KOPT-K1 (cell line): ENCODE data around the gene ZCRB1.
A peak's percentile ranks its signal among the peaks of the same experiment; 100 is the strongest.
"Not testable (repeated sequence)": the region's sequence is repeated elsewhere in the genome, so short reads cannot be mapped to it uniquely, and the experiment has no call there.

Experiments
- H3K27ac ChIP-seq: fragments of 200-600 bp; sonication (generic); 2 replicates; pipeline ENCODE4 v1.5.1; 2016; ENCODE audit warnings: antibody characterized with exemption, mild to moderate bottlenecking, low read depth, low read length; ENCODE audit not compliant: poor library complexity, severe bottlenecking
- H3K36me3 ChIP-seq: fragments of 200-600 bp; sonication (generic); 2 replicates; pipeline ENCODE4 v1.5.1; 2017; ENCODE audit warnings: antibody characterized with exemption, mild to moderate bottlenecking, low read length, moderate library complexity; ENCODE audit not compliant: insufficient read depth
- H3K9me3 ChIP-seq: fragments of 200-600 bp; sonication (generic); 2 replicates; pipeline ENCODE4 v1.5.1; 2017; ENCODE audit warnings: antibody characterized with exemption, low read length, mild to moderate bottlenecking; ENCODE audit not compliant: insufficient read depth, poor library complexity, severe bottlenecking

ZCRB1 gene, protein sequence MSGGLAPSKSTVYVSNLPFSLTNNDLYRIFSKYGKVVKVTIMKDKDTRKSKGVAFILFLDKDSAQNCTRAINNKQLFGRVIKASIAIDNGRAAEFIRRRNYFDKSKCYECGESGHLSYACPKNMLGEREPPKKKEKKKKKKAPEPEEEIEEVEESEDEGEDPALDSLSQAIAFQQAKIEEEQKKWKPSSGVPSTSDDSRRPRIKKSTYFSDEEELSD

DNA sequence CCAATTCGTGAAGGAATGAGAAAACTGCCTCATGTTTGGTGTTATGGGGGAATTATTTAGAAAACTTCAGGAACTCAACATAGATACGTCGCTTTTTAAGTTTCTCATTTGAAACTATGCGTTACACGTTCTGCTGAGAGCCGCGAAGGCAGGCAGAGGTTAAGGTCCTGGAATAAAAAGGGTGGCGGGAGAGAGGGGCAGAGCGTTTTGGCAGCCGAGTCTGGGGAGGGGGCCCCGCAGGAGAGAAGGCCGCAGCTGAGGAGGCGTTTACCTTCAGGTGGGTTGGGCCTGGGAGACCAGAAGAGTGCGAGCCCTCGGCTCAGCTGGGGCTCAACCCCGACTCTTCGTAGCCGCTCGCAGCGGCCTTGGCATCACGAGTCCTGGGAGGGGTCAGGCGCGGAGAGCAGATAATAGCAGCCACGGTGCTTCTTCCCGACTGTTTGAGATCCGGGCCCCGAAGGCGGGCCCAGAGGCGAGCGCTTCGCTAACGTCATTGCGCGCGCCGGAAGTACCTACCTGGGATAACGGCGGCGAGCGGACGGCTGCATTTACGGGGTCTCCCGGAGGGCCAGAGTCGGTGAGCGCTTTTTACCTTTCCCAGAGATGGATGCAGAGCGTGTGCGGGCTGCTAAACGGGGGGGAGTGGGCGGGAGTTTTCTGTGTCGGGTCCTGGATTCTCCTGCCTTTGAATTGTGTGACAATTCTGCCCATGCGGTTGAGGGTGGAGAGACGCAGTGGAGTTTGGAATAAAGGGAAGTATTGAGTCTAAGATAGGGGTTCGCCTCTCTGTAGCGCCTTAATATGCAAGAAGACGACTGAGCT, at the start of gene ZCRB1, which contains the start of gene PPHLN1:
Gene ZCRB1, minus strand, starts transcription at position 442 of the 822 bp plus-strand sequence. CDS start 1,992 bp downstream, outside the sequence.
Gene PPHLN1, plus strand, starts transcription at position 515 of the 822 bp plus-strand sequence. CDS start 9,736 bp downstream, outside the sequence.
- Histone ChIP-seq H3K36me3 (peaks cover 36% of the 10 kb centered on the region), H3K9me3 (no peaks in the 10 kb centered on the region), H3K27ac (peak within 1 kb of the TSS; percentile 76)

DNA sequence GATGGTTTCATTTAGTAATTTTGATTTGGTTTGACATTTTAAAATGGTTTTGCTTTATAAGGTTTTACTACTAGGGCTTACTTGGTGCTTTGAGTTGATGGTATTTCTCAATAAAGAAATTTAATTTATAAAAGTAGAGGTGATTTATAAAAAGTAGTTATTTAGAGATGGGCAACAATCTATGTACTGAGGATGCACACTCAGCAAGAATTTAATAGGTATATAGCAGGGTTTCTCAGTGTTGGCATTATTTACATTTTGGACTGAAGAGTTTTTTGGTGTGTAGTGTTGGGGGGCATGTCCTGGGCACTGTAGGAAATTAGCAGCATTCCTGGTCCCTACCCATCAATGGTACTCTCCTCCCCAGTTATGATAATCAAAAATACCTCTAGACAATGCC, 47.8 kb upstream of the ZCRB1 start:
- H3K36me3 ChIP-seq = peaks cover 36% of the 10 kb centered on the region
- no peak overlapping the region for H3K27ac ChIP-seq
- H3K9me3 ChIP-seq = no peaks in the 10 kb centered on the region

DNA sequence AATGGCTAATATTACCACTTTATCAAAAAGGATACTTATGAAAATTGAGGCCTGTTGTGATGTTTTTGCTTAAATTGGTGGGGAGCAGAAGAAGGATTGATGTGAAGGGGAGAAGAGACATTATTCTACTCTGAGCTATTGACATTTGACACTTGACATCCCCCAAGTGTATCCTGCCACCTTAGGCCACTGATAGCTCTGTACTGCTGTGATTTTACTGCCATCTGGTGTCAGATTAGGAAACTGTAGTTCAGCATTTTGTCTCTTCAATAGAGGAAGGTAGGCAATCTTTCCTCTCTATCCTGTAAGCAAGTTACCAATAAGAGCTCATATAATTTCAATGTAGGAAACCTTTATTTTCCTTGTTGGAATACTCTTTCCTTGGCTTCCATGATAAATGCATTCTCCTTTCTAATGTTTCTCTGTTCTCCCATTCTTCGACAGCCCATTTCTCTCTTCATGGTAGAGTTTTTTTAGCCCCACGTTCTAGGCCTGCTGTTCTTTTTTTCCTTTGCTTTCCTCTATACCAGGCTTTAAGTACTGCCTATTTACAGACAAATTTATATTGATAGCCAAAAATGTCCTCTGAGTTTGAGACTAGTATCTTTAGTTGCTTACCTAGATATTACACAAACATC, 46.4 kb upstream of the ZCRB1 start:
- H3K27ac ChIP-seq = no peak overlapping the region
- H3K36me3 ChIP-seq = peaks cover 26% of the 10 kb centered on the region
- H3K9me3 ChIP-seq = no peaks in the 10 kb centered on the region

DNA sequence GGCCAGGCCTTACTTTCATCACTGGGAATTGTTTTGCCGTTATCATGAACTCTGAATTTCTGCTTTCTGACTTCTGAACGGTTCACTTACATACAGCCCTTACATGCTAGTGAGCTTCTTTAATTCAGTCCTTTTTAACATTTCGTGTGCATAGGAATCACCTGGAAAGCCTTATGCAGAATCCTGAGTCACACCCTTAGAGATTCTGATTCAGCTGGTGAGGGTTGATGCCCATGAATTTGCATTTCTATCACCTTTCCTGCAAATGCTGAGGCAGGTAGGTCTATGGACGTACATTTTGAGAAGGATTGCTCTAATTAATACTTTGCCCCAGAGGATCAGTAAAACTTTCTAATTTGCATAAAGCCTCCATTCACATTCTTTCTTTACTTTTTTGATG, 44.1 kb upstream of the ZCRB1 start:
- H3K27ac ChIP-seq = no peak overlapping the region
- no peaks in the 10 kb centered on the region for H3K9me3 ChIP-seq
- H3K36me3 ChIP-seq = peaks cover 9% of the 10 kb centered on the region

DNA sequence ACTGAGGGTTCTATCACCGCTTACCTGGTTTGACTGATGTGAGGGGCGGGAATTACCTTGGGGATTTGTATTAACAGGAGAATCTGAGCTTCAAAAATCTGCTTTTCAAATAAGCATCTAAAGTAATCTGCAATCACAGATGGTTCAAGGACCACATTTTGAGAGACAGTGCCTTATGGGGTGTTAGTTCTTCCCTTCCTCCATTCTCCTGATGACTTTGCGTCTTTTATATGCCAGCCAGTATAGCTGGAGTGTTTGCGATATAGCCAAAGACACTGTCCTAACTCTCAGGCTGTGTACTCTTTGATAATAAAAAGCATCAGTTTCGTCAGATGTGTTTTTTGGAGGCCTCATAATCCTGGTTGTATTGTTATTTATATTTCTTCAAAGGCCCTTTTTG, 39.6 kb upstream of the ZCRB1 start:
- H3K36me3 ChIP-seq = peaks cover 29% of the 10 kb centered on the region
- no peaks in the 10 kb centered on the region for H3K9me3 ChIP-seq
- H3K27ac ChIP-seq = no peak overlapping the region

DNA sequence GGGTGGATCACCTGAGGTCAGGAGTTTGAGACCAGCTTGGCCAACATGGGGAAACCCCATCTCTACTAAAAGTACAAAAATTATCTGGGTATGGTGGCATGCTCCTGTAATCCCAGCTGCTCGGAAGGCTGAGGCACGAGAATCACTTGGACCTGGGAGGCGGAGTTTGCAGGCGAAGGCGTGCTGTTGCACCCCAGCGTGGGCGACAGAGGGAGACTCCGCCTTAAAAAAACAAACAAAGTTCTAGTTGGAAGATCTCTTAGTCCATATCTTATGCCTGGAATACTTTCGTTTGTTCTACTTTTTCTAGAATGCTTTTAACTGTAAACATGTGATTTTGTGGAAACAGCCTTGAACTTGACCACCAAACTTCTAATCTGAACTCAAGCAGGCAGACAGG, 38.8 kb upstream of the ZCRB1 start:
- Histone ChIP-seq H3K36me3 (peaks cover 30% of the 10 kb centered on the region), H3K27ac (no peak overlapping the region), H3K9me3 (no peaks in the 10 kb centered on the region)

DNA sequence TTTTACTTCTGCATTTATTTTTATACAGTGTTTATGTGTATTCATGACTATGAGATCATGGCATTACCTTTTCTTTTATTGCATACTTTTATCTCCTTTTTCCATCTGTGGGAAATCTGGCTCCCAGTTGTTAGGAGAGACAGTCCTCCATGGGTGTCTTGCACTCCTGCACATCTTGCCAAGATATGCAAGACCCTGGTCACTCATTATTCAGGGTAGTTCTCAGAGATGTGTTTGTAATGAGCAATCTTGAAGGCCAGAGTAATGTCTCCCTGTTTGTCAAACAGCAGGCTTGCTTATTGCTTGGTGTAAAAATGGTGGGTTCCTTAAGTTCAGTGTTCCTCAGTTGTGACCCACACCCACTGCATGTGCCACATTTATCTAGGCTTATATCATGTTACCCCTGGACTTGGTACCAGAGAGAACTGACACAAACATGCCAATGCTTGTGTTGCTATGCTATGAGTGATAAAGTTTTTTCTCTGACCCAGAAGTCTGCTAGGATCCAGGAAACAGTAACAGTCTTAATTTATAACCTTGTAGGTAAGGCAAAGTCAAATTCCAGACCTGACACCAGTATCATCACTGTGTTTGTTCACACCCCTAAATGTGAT, 36.9 kb upstream of the ZCRB1 start:
- Histone ChIP-seq H3K27ac (no peak overlapping the region), H3K9me3 (no peaks in the 10 kb centered on the region), H3K36me3 (peaks cover 35% of the 10 kb centered on the region)

DNA sequence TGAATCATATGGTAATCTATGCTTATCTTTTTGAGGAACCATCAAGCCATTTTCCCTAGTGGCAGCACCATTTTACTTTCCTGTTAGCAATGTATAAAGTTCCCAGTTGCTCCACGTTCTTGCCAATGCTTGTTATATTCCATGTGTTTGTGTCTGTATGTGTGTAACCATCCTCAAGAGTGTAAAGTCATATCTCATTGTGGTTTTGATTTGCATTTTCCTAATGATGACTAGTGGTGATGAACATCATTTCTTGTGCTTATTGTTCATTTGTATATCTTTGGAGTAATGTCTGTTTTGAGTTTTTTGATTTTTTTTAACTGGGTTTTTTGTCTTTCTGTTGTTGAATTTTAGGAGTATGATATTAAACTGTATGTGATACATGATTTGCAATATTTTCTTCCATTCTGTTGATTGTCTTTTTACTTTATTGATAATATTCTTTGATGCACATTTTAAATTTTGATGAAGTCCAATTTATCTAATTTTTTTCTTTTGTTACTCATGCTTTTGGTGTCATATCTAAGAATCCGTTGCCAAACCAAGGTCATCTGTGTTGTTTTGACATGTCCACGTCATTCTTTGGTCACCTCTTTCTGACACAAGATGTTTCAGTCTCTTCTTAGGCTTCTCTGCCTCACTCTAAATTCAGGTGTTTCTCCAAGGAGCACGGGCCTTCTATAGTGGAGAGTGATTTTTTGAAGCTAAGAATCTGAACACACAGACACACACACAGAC, 36.2 kb upstream of the ZCRB1 start:
- Histone ChIP-seq H3K27ac (no peak overlapping the region), H3K9me3 (no peaks in the 10 kb centered on the region), H3K36me3 (peaks cover 41% of the 10 kb centered on the region)

DNA sequence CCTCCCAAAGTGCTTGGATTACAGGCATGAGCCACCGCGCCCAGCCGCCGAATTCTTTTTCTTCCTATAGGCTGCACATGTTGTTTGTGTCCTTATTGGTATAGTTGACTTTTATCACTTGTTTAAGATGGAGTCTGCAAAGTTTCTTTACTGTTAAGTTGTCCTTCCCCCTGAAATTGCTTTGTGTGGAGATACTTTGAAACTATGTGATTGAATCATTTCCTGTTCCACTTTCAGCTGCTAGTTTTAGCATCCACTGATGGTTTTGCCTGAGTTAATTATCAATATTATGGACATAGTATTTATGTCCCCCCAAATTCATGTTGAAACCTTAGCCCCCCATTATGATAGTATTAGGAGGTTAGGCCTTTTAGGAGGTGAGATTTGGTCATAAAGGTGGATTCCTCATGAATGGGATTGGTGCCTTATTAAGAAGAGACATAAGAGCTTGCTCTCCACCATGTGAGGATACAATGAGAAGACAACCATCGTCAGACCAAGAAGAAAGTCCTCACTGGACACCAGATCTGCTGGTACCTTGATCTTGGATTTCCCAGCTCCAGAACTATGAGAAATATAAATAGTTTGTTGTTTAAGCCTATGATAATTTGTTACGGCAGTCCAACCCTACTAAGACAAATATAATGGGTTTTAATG, 35.0 kb upstream of the ZCRB1 start:
- H3K36me3 ChIP-seq = peaks cover 48% of the 10 kb centered on the region
- no peaks in the 10 kb centered on the region for H3K9me3 ChIP-seq
- H3K27ac ChIP-seq = no peak overlapping the region

DNA sequence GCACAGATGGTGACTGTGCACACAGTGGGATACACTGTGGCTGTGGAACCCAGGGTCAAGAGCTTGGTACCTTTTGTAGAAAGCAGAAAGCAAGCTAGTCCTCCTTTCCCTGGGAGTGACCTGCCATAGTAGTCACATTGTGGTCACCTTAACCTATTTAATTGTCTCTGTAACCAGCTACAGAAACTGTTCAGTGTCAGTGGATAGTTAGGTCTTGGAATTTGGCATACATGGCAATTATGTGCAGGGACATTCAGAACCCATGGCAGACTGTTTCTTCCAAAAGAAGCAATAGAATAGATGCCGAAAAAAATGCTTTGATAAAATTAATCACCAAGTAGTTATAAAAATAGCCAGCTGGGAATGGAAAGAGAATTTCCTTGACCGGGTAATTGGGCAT, 30.4 kb upstream of the ZCRB1 start:
- H3K27ac ChIP-seq = no peak overlapping the region
- H3K9me3 ChIP-seq = no peaks in the 10 kb centered on the region
- H3K36me3 ChIP-seq = peaks cover 76% of the 10 kb centered on the region

DNA sequence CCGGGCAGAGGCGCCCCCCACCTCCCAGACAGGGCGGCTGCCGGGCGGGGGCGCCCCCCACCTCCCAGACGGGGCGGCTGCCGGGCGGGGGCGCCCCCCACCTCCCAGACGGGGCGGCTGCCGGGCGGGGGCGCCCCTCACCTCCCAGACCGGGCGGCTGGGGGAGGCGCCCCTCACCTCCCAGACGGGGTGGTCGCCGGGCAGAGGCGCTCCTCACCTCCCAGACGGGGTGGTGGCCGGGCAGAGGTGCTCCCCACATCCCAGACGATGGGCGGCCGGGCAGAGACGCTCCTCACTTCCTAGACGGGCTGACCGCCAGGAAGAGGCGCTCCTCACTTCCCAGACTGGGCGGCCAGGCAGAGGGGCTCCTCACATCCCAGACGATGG, 24.1 kb upstream of the ZCRB1 start:
- not testable (repeated sequence) for H3K27ac ChIP-seq, H3K9me3 ChIP-seq
- H3K36me3 ChIP-seq = peaks cover 60% of the 10 kb centered on the region

DNA sequence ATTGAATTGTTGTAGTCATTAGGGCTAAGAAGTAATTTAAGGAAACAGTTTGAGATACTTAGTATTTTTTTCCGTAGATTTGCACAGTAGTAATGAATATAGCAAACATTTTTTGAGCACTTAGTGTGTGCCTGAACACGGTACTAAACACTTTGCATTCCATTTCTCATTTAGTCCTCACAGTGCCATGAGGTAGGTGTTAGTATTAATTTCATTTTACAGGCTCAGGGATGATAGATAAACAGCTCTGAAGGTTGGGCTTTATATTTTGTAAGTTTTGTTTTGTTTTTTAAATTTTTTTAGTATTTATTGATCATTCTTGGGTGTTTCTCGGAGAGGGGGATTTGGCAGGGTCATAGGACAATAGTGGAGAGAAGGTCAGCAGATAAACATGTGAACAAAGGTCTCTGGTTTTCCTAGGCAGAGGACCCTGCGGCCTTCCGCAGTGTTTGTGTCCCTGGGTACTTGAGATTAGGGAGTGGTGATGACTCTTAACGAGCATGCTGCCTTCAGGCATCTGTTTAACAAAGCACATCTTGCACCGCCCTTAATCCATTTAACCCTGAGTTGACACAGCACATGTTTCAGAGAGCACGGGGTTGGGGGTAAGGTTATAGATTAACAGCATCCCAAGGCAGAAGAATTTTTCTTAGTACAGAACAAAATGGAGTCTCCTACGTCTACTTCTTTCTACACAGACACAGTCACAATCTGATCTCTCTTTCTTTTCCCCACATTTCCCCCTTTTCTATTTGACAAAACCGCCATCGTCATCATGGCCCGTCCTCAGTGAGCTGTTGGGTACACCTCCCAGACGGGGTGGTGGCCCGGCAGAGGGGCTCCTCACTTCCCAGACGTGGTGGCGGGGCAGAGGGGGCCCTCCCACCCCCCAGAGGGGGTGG, 23.5 kb upstream of the ZCRB1 start:
- H3K27ac ChIP-seq, H3K9me3 ChIP-seq: not testable (repeated sequence)
- H3K36me3 ChIP-seq = peaks cover 53% of the 10 kb centered on the region

DNA sequence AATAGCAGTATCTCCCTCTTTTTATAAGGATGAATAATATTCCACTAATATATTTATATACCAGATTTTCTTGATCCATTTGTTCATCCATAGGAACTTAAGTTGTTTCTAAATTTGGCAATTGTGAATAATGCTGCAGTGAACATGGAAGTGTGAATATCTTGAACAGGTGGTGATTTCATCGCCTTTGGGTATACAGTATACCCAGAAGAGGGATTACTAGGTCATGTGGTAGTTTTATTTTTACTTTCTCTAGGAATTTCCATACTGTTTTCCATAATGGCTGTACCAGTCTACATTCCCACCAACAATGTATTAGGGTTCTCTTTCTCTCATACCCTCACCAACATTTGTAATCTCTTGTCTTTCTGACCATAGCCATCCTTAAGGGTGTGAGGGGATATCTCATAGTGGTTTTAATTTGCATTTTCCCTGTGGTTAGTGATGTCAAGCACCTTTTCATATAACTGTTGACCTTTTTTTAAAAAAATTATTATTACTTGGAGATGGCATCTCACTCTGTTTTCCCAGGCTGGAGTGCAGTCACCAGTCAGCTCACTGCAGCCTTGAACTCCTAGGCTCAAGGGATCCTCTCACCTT, 20.6 kb upstream of the ZCRB1 start:
- Histone ChIP-seq H3K36me3 (peaks cover 45% of the 10 kb centered on the region), H3K9me3 (no peaks in the 10 kb centered on the region), H3K27ac (no peak overlapping the region)
